ENCODE measurements around the gene GRB10.
A peak's percentile ranks its signal among the peaks of the same experiment; 100 is the strongest.

Gene GRB10

DNA sequence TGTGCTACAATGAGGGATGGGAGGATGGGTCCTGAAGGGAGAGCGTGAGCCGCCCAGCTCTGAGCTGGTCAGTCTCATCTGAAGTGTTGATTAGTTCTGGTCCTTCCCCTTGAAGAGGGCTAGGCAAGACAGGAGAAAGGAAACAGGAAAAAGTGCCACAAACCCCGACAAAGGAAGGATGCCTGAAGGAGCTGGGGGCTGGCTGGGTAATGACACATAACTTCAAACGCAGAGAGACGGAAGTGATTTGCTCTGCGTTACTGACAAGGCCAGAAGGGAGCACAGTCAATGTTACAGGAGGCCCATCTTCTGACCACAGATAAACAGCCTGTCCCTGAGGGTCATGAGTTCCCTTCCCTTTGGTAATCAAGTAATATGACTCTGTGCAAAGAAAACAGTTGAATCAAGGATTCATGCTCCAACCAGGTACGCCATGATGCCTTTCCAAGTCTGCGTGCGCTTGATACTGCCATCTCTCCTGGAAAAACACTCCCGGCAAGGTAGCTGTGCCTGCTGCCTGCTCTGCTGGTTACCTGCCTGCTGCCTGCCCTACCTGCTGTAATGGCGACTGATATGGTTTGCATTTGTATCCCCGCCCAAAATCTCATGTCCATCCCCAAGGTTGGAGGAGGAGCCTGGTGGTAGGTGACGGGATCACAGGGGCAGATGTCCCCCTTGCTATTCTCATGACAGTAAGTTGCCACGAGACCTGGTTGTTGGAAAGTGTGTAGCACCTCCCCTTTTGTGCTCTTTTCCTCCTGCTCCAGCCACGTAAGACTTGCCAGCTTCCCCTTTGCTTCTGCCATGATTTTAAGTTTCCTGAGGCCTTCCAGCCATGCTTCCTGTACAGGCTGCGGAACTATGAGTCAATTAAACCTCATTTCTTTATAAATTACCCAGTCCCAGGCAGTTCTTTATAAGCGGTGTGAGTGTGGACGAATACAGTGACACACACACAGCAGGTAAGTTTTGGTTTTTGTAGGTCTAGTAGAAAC is 57.9 kb downstream of the GRB10 start:
- no peak overlapping the region for H3K27ac Mint-ChIP-seq
- ATAC-seq (replicated peaks) (no peak), DNase-seq (no peak)
- H3K27me3 Mint-ChIP-seq: peaks cover 22 to 25% of the 10 kb centered on the region in 2 donors
- no peaks in the 10 kb centered on the region for H3K36me3 Mint-ChIP-seq (ENCODE audit: insufficient read depth)
- H3K4me3 Mint-ChIP-seq: no peak overlapping the region
- H3K9me3 Mint-ChIP-seq: no peaks in the 10 kb centered on the region
- peaks cover 0 to 4% of the 10 kb centered on the region in 2 donors for H3K4me1 Mint-ChIP-seq (ENCODE audit: low read depth in 2 of 2)

DNA sequence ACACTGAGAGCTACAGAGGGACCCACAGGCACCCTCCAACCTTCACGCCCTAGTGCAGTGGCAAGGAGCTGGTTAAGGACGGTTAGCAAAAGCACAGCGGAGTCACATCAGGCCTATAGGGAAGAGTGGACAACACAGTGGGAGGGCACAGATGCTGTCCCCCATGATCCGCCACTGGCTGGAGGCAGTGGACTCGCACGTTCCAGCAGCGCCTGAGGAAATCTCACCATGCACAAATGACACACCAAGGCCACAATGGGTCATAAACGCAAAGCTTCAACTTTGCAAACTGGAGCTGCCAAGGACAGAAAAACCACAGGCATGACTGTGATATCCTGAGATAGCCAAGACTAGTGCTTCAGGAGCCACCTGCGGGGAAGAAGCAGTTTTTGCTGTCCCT is 58.8 kb downstream of the GRB10 start:
- Mint-ChIP-seq H3K4me3 (no peak overlapping the region), H3K9me3 (no peaks in the 10 kb centered on the region), H3K36me3 (ENCODE audit: insufficient read depth) (peaks cover 3% of the 10 kb centered on the region), H3K27ac (no peak overlapping the region), H3K4me1 (ENCODE audit: low read depth in 2 of 2) (peaks cover 0 to 4% of the 10 kb centered on the region in 2 donors), H3K27me3 (peaks cover 22 to 31% of the 10 kb centered on the region in 2 donors)
- DNase-seq (no peak), ATAC-seq (replicated peaks) (no peak)

DNA sequence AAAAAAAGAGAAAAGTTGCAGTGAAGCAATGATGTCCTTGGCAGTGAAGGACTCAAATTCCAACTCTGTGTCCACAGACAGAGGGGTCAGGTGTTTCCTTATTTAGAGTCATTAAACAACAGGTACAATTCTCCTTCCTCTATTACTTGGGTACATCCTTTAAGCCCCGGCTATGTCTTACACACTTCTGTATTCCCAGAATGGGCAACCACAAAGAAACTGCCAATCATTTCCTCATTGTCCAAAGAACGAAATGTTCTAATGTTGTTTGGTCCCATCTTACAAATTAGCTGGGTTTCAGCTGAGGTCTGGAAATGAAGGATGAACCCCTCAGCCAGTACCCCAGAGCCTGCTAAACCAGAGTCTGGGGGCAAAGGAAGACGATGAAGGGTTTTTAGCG is 59.5 kb downstream of the GRB10 start:
- H3K36me3 Mint-ChIP-seq (ENCODE audit: insufficient read depth): peaks cover 3% of the 10 kb centered on the region
- no peak overlapping the region for H3K4me3 Mint-ChIP-seq
- no peaks in the 10 kb centered on the region for H3K9me3 Mint-ChIP-seq
- peaks cover 0 to 4% of the 10 kb centered on the region in 2 donors for H3K4me1 Mint-ChIP-seq (ENCODE audit: low read depth in 2 of 2)
- no peak for ATAC-seq (replicated peaks)
- no peak overlapping the region for H3K27ac Mint-ChIP-seq
- no peak for DNase-seq
- H3K27me3 Mint-ChIP-seq: peaks cover 22 to 34% of the 10 kb centered on the region in 2 donors

DNA sequence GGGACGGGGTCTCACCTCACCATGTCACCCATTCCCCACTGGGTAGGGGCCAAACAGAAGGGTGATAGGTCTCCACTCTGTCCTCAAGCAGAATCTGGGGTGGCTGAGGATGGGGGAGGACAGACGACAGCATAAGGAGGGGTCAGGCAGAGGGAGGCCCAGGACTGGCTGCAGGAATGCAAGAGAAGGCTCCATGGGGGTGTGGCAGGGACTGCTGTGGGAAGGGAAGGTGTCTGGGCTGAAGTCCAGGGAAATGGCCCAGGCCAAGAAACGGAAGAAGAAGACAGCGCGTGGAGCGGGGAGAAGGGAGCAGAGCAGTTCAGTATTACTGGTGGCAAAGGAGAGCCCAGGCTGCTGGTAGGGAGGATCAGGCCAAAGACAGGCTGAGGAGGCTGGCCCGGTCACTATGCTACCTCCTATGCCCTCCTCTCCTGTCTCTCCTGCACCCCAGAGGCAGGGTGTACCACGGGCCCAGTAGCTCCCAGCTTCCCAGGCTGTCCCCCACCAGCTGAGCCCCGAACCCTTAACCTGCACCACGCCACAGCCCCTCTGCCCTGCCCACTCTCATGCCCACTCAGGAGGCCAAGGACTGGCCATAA is 60.9 kb downstream of the GRB10 start:
- H3K27me3 Mint-ChIP-seq: peaks cover 22 to 45% of the 10 kb centered on the region in 2 donors
- peaks cover 3% of the 10 kb centered on the region for H3K36me3 Mint-ChIP-seq (ENCODE audit: insufficient read depth)
- ATAC-seq (replicated peaks): no peak
- H3K4me3 Mint-ChIP-seq: no peak overlapping the region
- H3K27ac Mint-ChIP-seq: no peak overlapping the region
- peaks cover 0 to 4% of the 10 kb centered on the region in 2 donors for H3K4me1 Mint-ChIP-seq (ENCODE audit: low read depth in 2 of 2)
- H3K9me3 Mint-ChIP-seq: no peaks in the 10 kb centered on the region
- DNase-seq: no peak

DNA sequence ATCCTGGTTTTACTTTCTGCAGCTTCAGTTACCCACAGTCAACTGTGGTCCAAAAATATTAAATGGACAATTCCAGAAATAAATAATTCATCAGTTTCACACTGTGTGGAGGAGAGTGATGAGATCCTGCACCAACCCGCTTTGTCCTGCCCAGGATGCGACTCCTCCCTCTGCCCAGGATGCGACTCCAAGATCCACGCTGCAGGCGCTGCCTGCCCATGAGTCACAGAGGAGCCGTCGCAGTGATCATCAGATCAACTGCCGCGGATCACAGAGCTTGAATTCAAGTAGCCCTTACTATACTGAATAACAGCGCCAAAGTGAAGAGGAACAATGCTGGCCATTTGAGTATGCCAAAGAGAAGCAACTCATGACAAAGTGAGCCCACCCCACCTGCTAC is 61.5 kb downstream of the GRB10 start:
- H3K27me3 Mint-ChIP-seq: peaks cover 28 to 51% of the 10 kb centered on the region in 2 donors
- ATAC-seq (replicated peaks): no peak
- peaks cover 0 to 4% of the 10 kb centered on the region in 2 donors for H3K4me1 Mint-ChIP-seq (ENCODE audit: low read depth in 2 of 2)
- peaks cover 3% of the 10 kb centered on the region for H3K36me3 Mint-ChIP-seq (ENCODE audit: insufficient read depth)
- no peak overlapping the region for H3K27ac Mint-ChIP-seq
- no peaks in the 10 kb centered on the region for H3K9me3 Mint-ChIP-seq
- H3K4me3 Mint-ChIP-seq: no peak overlapping the region
- no peak for DNase-seq

DNA sequence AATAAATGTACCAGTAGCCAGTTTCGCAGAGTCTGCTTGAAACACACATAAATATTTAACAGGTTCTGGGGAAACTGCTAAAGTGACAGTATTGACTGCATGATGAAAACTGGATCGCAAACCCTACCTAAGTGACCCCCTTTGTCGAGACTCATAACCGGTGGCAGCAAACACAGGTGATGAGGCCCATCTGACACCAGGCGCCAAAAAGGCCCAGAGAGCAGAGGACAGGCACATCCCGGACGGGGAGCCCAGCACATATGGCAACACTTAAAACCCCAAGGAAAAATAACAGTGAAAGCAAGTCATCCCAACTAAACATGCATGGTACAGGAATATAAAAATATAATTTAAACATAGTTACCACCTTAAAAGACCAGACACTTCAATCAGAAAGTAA is 62.4 kb downstream of the GRB10 start:
- peaks cover 0 to 4% of the 10 kb centered on the region in 2 donors for H3K4me1 Mint-ChIP-seq (ENCODE audit: low read depth in 2 of 2)
- no peaks in the 10 kb centered on the region for H3K9me3 Mint-ChIP-seq

DNA sequence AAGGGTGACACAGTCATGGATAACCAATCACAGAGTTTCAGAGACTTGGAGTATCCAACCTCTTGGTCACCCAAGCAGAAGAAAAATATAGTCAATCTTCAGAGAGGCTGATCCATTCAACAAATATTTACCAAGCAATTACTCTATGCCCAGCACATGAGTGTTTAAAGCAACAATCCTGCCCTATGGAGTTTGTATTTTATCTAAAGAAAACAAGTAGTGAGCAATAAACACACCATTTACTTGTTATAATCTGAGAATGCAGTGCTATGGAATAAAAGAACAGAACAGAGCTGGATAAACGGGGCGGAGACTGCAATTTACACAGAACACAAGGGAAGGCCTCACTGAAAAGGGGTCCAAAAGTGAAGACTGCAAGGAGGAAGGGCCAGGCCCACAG is 63.8 kb downstream of the GRB10 start:
- H3K27me3 Mint-ChIP-seq: peaks cover 23 to 59% of the 10 kb centered on the region in 2 donors
- H3K9me3 Mint-ChIP-seq: peaks cover under 1 to 3% of the 10 kb centered on the region in 2 donors
- ATAC-seq (replicated peaks) (no peak), DNase-seq (no peak)
- peaks cover 1 to 2% of the 10 kb centered on the region in 2 donors for H3K4me1 Mint-ChIP-seq (ENCODE audit: low read depth in 2 of 2)
- H3K4me3 Mint-ChIP-seq: no peak overlapping the region
- no peak overlapping the region for H3K27ac Mint-ChIP-seq
- H3K36me3 Mint-ChIP-seq (ENCODE audit: insufficient read depth): peaks cover 3% of the 10 kb centered on the region

More for the DNA sequence above, 62.4 kb downstream of the GRB10 start:
- no peak overlapping the region for H3K4me3 Mint-ChIP-seq
- peaks cover 3% of the 10 kb centered on the region for H3K36me3 Mint-ChIP-seq (ENCODE audit: insufficient read depth)
- H3K27ac Mint-ChIP-seq: no peak overlapping the region
- peaks cover 29 to 60% of the 10 kb centered on the region in 2 donors for H3K27me3 Mint-ChIP-seq
- ATAC-seq (replicated peaks) (no peak), DNase-seq (no peak)

DNA sequence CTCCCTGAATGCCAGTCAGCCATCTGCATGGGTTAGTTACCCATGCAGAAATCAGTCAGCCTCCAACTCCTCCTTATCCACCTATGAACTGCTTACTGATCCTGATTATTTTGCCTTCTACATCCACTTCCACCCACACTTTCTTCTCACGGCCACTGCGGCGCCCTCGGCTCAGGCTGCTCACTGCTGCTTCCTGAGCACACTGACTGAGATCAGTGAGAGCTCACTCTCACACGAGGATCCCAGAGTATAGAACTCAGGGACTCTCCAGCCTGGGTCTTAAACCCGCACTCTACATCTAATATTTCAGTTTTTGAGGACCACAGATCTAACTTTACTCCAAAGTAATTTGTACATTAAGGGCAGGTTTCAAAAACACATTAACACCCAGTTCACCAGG is 64.4 kb downstream of the GRB10 start:
- peaks cover 3% of the 10 kb centered on the region for H3K36me3 Mint-ChIP-seq (ENCODE audit: insufficient read depth)
- no peak overlapping the region for H3K4me3 Mint-ChIP-seq
- no peak for DNase-seq
- peaks cover 4 to 9% of the 10 kb centered on the region in 2 donors for H3K9me3 Mint-ChIP-seq
- no peak for ATAC-seq (replicated peaks)
- H3K27me3 Mint-ChIP-seq: peaks cover 23 to 59% of the 10 kb centered on the region in 2 donors
- H3K27ac Mint-ChIP-seq: no peak overlapping the region
- peaks cover 5 to 8% of the 10 kb centered on the region in 2 donors for H3K4me1 Mint-ChIP-seq (ENCODE audit: low read depth in 2 of 2)

DNA sequence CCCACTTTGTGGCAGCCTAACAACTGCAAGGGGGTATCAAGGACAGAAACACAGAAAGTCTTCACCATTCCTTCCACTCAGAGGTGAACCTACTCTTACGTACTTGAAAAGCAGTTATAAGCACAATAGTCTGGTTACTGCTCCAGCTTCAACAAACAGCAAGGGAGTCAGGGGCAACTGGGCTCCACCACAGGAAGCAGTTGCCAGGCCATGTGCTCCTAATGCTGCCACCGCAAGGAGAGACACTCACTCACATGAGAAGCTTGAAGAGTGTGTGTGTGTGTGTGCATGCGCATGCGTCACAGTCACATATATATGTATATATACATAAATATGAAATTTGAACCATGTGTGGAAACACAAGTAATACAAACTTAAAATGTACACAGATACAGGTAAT is 65.5 kb downstream of the GRB10 start:
- peaks cover 3% of the 10 kb centered on the region for H3K36me3 Mint-ChIP-seq (ENCODE audit: insufficient read depth)
- DNase-seq (no peak), ATAC-seq (replicated peaks) (no peak)
- peaks cover 4 to 13% of the 10 kb centered on the region in 2 donors for H3K9me3 Mint-ChIP-seq
- H3K27me3 Mint-ChIP-seq: peaks cover 17 to 55% of the 10 kb centered on the region in 2 donors
- peaks cover 5 to 8% of the 10 kb centered on the region in 2 donors for H3K4me1 Mint-ChIP-seq (ENCODE audit: low read depth in 2 of 2)
- H3K27ac Mint-ChIP-seq: no peak overlapping the region
- H3K4me3 Mint-ChIP-seq: no peak overlapping the region

DNA sequence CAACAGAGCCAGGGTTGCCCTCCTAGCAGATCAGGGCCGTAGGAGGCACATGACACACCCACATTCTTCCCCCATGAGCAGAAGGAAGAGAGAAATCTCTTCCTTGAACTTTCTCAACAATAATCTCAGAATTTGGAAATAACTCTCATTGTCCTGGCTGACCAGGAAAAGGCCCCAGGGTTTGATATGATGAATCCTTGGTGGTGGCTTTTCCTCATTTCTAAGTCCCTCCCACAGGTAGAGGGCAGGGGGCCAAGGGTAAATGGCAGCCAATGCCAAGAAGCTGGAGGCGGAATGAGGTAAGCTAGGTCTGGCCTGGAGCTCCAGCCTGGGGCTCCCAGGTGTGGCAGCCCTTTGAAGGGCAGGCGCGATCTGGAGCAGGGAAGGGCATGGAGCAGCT is 67.8 kb downstream of the GRB10 start:
- peaks cover 6 to 59% of the 10 kb centered on the region in 2 donors for H3K27me3 Mint-ChIP-seq
- no peak for ATAC-seq (replicated peaks)
- H3K9me3 Mint-ChIP-seq: peaks cover 4 to 13% of the 10 kb centered on the region in 2 donors
- H3K36me3 Mint-ChIP-seq (ENCODE audit: insufficient read depth): peaks cover 4% of the 10 kb centered on the region
- no peak for DNase-seq
- no peak overlapping the region for H3K27ac Mint-ChIP-seq
- peaks cover 5 to 11% of the 10 kb centered on the region in 2 donors for H3K4me1 Mint-ChIP-seq (ENCODE audit: low read depth in 2 of 2)
- no peak overlapping the region for H3K4me3 Mint-ChIP-seq

DNA sequence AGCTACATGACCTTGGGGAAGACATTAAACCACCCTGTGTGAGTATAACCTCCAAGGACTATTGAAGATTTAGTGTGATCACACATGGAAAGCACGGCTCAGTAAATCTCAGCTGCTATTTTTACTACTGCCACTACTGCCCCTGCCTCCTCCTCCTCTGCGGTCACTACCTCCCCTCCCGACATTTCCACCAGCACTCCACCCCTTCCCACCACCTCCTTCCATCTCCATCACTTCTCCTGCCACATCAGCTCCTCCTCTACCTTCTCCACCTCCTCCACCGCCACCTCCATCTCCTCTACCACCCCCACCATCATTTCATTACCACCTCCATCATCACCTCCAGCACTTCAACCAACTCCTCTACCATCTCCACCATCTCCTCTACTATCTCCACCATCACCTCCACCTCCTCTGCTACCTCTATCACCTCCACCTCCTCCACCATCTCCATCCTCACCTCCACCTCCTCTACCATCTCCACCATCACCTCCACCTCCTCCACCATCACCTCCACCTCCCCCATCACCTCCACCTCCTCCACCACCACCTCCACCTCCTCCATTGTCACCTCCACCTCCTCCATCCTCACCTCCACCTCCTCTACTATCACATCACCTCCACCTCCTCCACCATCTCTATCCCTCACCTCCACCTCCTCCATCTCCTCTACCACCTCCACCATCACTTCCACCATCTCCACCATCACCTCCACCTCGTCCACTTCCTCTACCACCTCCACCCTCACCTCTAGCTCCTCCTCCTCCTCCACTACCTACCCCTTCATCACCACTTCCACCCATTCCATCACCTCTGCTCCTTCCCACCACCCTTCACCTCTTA is 69.4 kb downstream of the GRB10 start:
- Mint-ChIP-seq H3K27ac (peak overlapping the region in 1 of 2 donors; percentile 36), H3K27me3 (peaks cover 6 to 64% of the 10 kb centered on the region in 2 donors), H3K4me1 (ENCODE audit: low read depth in 2 of 2) (peaks cover 5 to 11% of the 10 kb centered on the region in 2 donors), H3K4me3 (no peak overlapping the region), H3K36me3 (ENCODE audit: insufficient read depth) (peaks cover 3% of the 10 kb centered on the region), H3K9me3 (peaks cover 4 to 13% of the 10 kb centered on the region in 2 donors)
- no peak for DNase-seq
- ATAC-seq (replicated peaks): no peak

DNA sequence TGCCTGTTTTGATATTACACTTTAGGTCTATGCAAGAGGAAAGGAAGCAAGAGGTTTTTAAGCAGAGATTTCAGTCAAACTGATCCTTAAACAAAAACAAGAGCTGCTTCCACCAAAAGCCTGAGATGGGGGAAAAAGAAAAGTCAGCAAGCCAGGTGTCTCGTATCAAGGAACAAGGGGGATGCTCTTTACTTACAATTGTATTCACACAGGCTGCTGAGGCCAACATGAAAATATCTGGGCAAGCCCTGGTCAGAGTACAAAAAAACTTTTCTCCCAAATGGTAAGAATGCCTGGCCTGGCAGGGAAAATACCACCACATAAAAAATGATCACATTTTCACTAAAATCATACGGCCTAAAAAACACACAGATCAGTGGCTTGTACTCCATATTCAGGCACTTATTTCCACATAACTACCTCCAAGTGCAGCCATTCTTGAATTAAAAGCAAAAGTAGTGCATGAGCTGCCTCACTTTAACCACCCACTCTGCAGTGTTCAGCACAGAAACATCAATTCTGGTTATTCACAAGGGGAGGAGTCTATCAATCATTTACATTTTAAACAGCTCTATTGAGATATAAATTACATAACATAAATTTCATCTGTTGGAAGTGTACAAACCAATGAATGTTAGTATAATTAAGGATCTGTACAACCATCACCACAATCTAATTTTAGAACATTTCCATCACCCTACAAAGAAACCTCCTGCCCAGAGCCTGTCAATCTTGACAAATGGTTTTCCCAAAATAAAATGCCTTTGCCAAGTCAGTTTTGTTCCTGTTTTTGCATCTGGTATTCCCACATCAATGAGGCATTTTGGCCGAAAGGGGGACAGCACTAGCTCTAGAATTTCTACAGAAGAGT is 70.2 kb downstream of the GRB10 start:
- H3K4me1 Mint-ChIP-seq (ENCODE audit: low read depth in 2 of 2): peaks cover 5 to 11% of the 10 kb centered on the region in 2 donors
- DNase-seq (no peak), ATAC-seq (replicated peaks) (no peak)
- no peak overlapping the region for H3K27ac Mint-ChIP-seq
- no peak overlapping the region for H3K4me3 Mint-ChIP-seq
- H3K9me3 Mint-ChIP-seq: peaks cover 4 to 13% of the 10 kb centered on the region in 2 donors
- H3K27me3 Mint-ChIP-seq: peaks cover 6 to 64% of the 10 kb centered on the region in 2 donors
- peaks cover 3% of the 10 kb centered on the region for H3K36me3 Mint-ChIP-seq (ENCODE audit: insufficient read depth)
